ENCODE results near the gene LGSN.
"Not testable (repeated sequence)": the region's sequence is repeated elsewhere in the genome, so short reads cannot be mapped to it uniquely, and the experiment has no call there.

- TF ChIP-seq CTCF (IDR thresholded peaks at IDR 0.05; ENCODE audit: insufficient read depth, low read length); GABPA (IDR thresholded peaks at IDR 0.05; ENCODE audit: low read depth); POLR2AphosphoS5 (IDR thresholded peaks at IDR 0.05; ENCODE audit: low read depth); REST (IDR thresholded peaks at IDR 0.05; ENCODE audit: insufficient replicate concordance, low read depth): not testable (repeated sequence)
These were observed 6.8 kb upstream of the LGSN start for GRCh38 chr6:63326630-63327029.
